NCI-H345 treated with DMSO at 0.1 percent for 48 hours (cell line): ENCODE measurements around the gene TMEM204.
A peak's percentile ranks its signal among the peaks of the same experiment; 100 is the strongest.

Source experiments
- DNase-seq: peaks from one replicate; lab custom pipeline; 2025; ENCODE audit not compliant: unreplicated experiment; lab: John Stamatoyannopoulos, UW

Gene TMEM204

GRCh38 chr16:1533443-1533951 lies at the start of gene TMEM204:
TSS of gene TMEM204 (plus strand) at chr16:1533666. CDS start at chr16:1534276, 610 bp downstream.
- DNase-seq = no peak

- no peak for DNase-seq
These were observed 47.5 kb upstream of the TMEM204 start for GRCh38 chr16:1485847-1486496.

- no peak for DNase-seq
These were observed 46.7 kb upstream of the TMEM204 start for GRCh38 chr16:1486551-1487390.

- DNase-seq = no peak
These were observed 45.9 kb upstream of the TMEM204 start for GRCh38 chr16:1487395-1488053.

GRCh38 chr16:1488054-1488601 lies 45.3 kb upstream of the TMEM204 start:
- DNase-seq = no peak

GRCh38 chr16:1488619-1489018 lies 44.8 kb upstream of the TMEM204 start, which contains the start of gene PTX4:
TSS of gene PTX4 (minus strand) at chr16:1488944. CDS start at chr16:1488909, 35 bp downstream.
- no peak for DNase-seq

- no peak for DNase-seq
These were observed 44.4 kb upstream of the TMEM204 start for GRCh38 chr16:1489077-1489476.

GRCh38 chr16:1491327-1491726 lies 42.1 kb upstream of the TMEM204 start:
- DNase-seq = no peak

GRCh38 chr16:1492082-1492922 lies 41.2 kb upstream of the TMEM204 start:
- no peak for DNase-seq

- peak; percentile 61 for DNase-seq
These were observed 40.3 kb upstream of the TMEM204 start, which contains the start of gene TELO2 for GRCh38 chr16:1492923-1493745. TSS of gene TELO2 (plus strand) at chr16:1493360. CDS start at chr16:1494282, 922 bp downstream.

- DNase-seq = no peak
These were observed 39.7 kb upstream of the TMEM204 start for GRCh38 chr16:1493746-1494094.

- no peak for DNase-seq
These were observed 39.3 kb upstream of the TMEM204 start for GRCh38 chr16:1494129-1494640.

GRCh38 chr16:1494711-1495110 lies 38.8 kb upstream of the TMEM204 start:
- DNase-seq = no peak

- no peak for DNase-seq
These were observed 38.1 kb upstream of the TMEM204 start for GRCh38 chr16:1495211-1495888.

- no peak for DNase-seq
These were observed 37.6 kb upstream of the TMEM204 start for GRCh38 chr16:1495889-1496262.

- DNase-seq = no peak
These were observed 37.0 kb upstream of the TMEM204 start for GRCh38 chr16:1496464-1496863.

GRCh38 chr16:1497014-1497598 lies 36.4 kb upstream of the TMEM204 start:
- no peak for DNase-seq

- no peak for DNase-seq
These were observed 34.4 kb upstream of the TMEM204 start for GRCh38 chr16:1498899-1499676.
